ENCODE results near the gene ADARB2.

DNA sequence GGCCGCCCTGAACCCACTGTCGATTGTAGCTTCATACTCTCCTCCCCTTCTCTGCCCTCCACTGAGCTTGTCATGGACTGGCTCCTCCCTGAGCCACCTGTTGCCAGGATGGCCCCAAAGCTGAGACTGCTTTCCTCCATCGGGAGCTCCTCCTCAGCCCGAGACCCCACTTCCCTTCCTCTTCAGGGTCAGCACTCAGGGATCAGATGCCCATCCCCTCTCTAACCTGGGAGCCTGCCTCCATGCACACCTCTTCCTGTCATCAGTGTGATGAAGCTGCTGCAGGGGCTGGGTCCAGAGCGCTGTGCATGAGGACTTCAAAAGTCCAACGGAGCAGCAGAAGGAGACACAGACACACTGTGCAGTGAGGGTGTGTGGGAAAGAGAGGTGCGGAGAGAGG lies 480.1 kb downstream of the ADARB2 start:
- TF ChIP-seq CTCF (IDR thresholded peaks at IDR 0.05) (no peak), POLR2AphosphoS5 (IDR thresholded peaks at IDR 0.05) (no peak)

Measured in suprapubic skin (tissue), 3 donors.